Prostate gland (tissue), 2 donors: Measurements from ENCODE around the gene PRDM16. TPM values are rescaled to one million over a fixed set of nuclear protein-coding genes. Genes with fewer than 3 reads are reported as not detected.

Experiments used
- DNase-seq: peaks from one replicate; pipeline ENCODE4 v3.0.0-alpha.2; 2019; ENCODE audit warnings: low spot score
- H3K27ac ChIP-seq, 2 donors: fragments of 200-600 bp; sonication (generic); 2 replicates each; pipeline ENCODE4 v1.5.1; 2017 to 2019
- H3K27me3 ChIP-seq: fragments of 200-600 bp; sonication (generic); replicated peaks from 2 replicates; pipeline ENCODE4 v1.5.1; 2019; ENCODE audit not compliant: insufficient read depth
- H3K36me3 ChIP-seq, 2 donors: fragments of 200-600 bp; sonication (generic); 1 replicate in 1 of 2; 2 replicates in 1 of 2; pipeline versions ENCODE4 v1.5.1 to v1.8.1; 2017 to 2019
- H3K4me1 ChIP-seq: fragments of 200-600 bp; sonication (generic); replicated peaks from 2 replicates; pipeline ENCODE4 v1.5.1; 2019
- H3K4me3 ChIP-seq, 2 donors: fragments of 200-600 bp; sonication (generic); 2 replicates each; pipeline ENCODE4 v1.5.1; 2017 to 2019
- H3K9me3 ChIP-seq: fragments of 200-600 bp; sonication (generic); 2 replicates; pipeline ENCODE4 v1.5.1; 2017
- CTCF ChIP-seq, 4 experiments: fragments of 200-600 bp in 2 of 4; fragments of 450-650 bp in 2 of 4; sonication (generic) in 2 of 4; IDR thresholded peaks; 1 replicate in 3 of 4; 2 replicates in 1 of 4; pipeline ENCODE4 v1.5.1; 2016 to 2019; ENCODE audit warnings: antibody characterized with exemption in 4 of 4, mild to moderate bottlenecking in 2 of 4, moderate library complexity in 2 of 4
- POLR2A ChIP-seq: fragments of 450-650 bp; IDR thresholded peaks from one replicate; pipeline ENCODE4 v1.6.1; 2016; ENCODE audit warnings: antibody characterized with exemption, mild to moderate bottlenecking
- POLR2AphosphoS5 ChIP-seq: sonication (generic); formaldehyde crosslinking; IDR thresholded peaks from one replicate; pipeline ENCODE4 v1.6.1; 2017; ENCODE audit warnings: antibody characterized with exemption
- WGBS: methylation state at CpG from one replicate; pipeline ENCODE4 v1.1.5; 2018; 5-methylcytosine and 5-hydroxymethylcytosine counted together
- intact Hi-C: fragments of 100-400 bp; cut with DNase I; formaldehyde crosslinking; loops from one replicate; pipeline ENCODE4 v1.14.2; 2022
- total RNA-seq, 2 donors: library from RNA; depleted of rRNA; stranded (reverse); fragments of >200 nt; gene quantifications; one replicate each; pipeline ENCODE4 v1.1.0, GENCODE V29; 2016

The PRDM16 gene
- total RNA-seq, 2 donors from 2014 or later = 0.23 to 6.5 TPM

GRCh38 chr1:3381901-3382300, 312.9 kb downstream of the PRDM16 start:
- TF ChIP-seq POLR2A (no peak), POLR2AphosphoS5 (no peak), CTCF (IDR thresholded peaks at IDR 0.05) (no peak)
- peaks cover 9% of the 10 kb centered on the region for H3K27me3 ChIP-seq
- 77% methylated on average over 10 of the region's 10 CpGs for WGBS
- no peaks in the 10 kb centered on the region for H3K36me3 ChIP-seq
- intact Hi-C loops = no loop called here
- H3K4me3 ChIP-seq = no peak overlapping the region
- H3K9me3 ChIP-seq = no peaks in the 10 kb centered on the region
- peaks cover 5% of the 10 kb centered on the region for H3K4me1 ChIP-seq
- no peak overlapping the region for H3K27ac ChIP-seq
- DNase-seq = no peak

DNA sequence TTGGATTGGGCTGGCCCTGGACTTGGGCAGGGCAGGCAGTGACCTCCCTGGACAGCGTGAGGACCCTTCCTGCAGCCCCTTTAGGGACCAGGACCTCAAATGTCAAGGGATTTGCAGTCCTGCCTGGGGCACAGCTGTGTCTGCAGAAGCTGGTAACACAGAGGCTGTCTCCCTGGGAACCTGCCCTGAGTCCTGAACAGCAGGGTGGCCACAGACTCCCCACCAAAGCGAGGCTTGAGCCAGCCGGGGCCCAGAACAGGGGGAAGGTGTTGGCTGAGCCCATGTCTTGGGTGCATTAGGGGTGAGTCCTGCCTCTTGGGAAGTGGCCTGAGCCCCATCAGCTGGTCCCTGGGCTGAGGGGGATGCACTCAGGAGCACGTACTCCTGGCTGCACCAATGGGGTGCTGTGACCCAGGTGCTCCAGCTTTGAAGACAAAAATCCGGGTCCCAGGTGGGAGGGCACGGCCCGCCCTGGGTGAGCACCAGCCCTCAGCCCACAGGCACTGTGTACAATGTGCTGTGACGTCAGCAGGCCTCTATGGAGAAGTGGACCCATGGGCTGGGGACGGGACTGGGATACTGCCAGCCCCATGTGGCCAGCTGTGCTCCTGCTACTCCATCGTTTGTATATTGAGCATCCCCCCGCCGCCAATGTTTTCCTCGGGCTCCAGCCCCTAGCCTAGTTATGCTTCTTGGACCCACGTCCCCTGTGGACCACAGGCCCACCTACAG, 313.5 kb downstream of the PRDM16 start:
- WGBS = 90% methylated on average over 13 of the region's 14 CpGs
- Histone ChIP-seq H3K9me3 (no peaks in the 10 kb centered on the region), H3K4me3 (no peak overlapping the region), H3K27ac (no peak overlapping the region), H3K27me3 (peaks cover 14% of the 10 kb centered on the region), H3K4me1 (peaks cover 5% of the 10 kb centered on the region), H3K36me3 (no peaks in the 10 kb centered on the region)
- no peak for DNase-seq
- intact Hi-C loops = no loop called here
- TF ChIP-seq POLR2A (no peak), POLR2AphosphoS5 (no peak), CTCF (IDR thresholded peaks at IDR 0.05) (no peak)

- TF ChIP-seq CTCF (IDR thresholded peaks at IDR 0.05) = no peak
- TF ChIP-seq POLR2AphosphoS5 = no peak
- no peak for TF ChIP-seq POLR2A
- Histone ChIP-seq H3K4me1 (peaks cover 5% of the 10 kb centered on the region), H3K27ac (no peak overlapping the region), H3K9me3 (no peaks in the 10 kb centered on the region), H3K36me3 (no peaks in the 10 kb centered on the region), H3K4me3 (no peak overlapping the region), H3K27me3 (peaks cover 17% of the 10 kb centered on the region)
- DNase-seq = no peak
- WGBS = 87% methylated on average over 5 of the region's 5 CpGs
- intact Hi-C loops = no loop called here
Measured at GRCh38 chr1:3383679-3384078, 314.7 kb downstream of the PRDM16 start.

DNA sequence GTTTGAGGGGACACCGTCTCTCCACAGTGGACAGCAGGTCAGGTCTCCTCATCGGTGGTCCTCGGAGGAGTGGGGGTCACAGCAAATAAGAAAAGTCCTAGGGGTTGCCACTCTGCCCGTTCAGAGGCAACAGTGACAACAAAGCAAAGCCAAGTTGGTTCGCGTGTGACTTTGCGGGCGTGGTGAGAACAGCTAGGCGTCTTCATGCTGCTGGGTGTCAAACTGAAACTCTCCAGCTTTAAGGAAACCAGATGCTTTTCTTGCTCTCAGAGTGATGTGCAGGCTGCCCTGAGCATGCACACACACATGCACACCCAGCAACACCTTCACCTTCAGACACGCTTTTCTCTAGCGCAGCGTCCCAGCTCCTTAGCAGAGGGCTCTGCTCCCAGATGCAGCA, 315.4 kb downstream of the PRDM16 start:
- H3K27me3 ChIP-seq = peaks cover 25% of the 10 kb centered on the region
- intact Hi-C loops = no loop called here

More for the DNA sequence above, 315.4 kb downstream of the PRDM16 start:
- TF ChIP-seq POLR2AphosphoS5 (no peak), POLR2A (no peak), CTCF (IDR thresholded peaks at IDR 0.05) (no peak)
- Histone ChIP-seq H3K9me3 (no peaks in the 10 kb centered on the region), H3K27ac (no peak overlapping the region), H3K4me3 (no peak overlapping the region), H3K4me1 (peaks cover 5% of the 10 kb centered on the region), H3K36me3 (no peaks in the 10 kb centered on the region)
- no peak for DNase-seq
- WGBS = 62% methylated on average over 12 of the region's 12 CpGs
